OCI-LY7 (cell line): ENCODE measurements around the gene ENTPD7.

Source experiments
- EZH2phosphoT487 ChIP-seq: fragments of 200-600 bp; sonication (generic); IDR thresholded peaks from 2 replicates; pipeline ENCODE4 v1.6.1; 2018; ENCODE audit warnings: low read depth, borderline replicate concordance, mild to moderate bottlenecking, mixed run types, antibody characterized with exemption, low read length, moderate library complexity, mixed read lengths
- TF ChIP-seq, protein P1 (sequence below): fragments of 200-600 bp; sonication (generic); conservative IDR thresholded peaks from 2 replicates; pipeline ENCODE4 v1.5.1; 2014; ENCODE audit warnings: mild to moderate bottlenecking, antibody characterized with exemption, low read length, moderate library complexity, mixed read lengths

DNA sequence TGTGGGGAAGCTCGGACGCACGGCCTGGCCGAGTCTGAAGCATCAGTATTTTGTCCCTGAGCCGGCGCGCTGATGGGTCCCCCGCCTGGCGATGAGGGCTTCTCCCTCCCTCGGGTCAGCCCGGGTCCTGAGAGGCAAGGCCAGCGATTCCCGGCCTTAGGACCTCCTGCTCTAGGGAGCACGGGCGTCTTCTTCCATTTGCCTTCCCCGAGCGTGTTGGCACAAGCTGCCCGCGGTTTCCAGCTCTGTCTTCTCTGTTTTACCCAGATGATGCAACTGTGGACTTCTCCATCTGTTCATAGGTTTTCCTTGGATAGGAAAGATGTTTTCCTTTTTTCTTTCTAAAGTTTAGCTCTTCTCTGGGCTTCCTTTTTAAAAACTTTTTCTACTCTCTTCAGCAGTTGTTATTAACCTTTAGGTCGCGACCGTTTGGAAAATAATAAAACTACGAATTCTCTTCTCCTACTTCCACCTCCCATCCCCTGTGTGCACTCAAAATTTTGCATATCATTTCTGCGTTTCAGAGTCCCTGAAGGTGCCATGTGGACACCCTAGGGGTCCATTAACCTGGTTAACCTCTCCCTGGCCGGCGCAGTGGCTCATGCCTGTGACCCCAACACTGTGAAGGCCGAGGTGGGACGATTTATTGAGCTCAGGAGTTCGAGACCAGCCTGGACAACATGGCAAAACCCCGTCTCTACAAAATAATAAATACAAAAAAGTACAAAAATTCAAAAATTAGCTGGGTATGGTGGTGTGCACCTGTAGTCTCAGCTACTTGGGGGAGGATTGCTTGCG lies 37.7 kb upstream of the ENTPD7 start:
- TF ChIP-seq, protein P1, sequence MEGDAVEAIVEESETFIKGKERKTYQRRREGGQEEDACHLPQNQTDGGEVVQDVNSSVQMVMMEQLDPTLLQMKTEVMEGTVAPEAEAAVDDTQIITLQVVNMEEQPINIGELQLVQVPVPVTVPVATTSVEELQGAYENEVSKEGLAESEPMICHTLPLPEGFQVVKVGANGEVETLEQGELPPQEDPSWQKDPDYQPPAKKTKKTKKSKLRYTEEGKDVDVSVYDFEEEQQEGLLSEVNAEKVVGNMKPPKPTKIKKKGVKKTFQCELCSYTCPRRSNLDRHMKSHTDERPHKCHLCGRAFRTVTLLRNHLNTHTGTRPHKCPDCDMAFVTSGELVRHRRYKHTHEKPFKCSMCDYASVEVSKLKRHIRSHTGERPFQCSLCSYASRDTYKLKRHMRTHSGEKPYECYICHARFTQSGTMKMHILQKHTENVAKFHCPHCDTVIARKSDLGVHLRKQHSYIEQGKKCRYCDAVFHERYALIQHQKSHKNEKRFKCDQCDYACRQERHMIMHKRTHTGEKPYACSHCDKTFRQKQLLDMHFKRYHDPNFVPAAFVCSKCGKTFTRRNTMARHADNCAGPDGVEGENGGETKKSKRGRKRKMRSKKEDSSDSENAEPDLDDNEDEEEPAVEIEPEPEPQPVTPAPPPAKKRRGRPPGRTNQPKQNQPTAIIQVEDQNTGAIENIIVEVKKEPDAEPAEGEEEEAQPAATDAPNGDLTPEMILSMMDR = no peak
- no peak for TF ChIP-seq EZH2phosphoT487
